Kidney epithelial cell (primary cell): ENCODE measurements around the gene OR1F1. TPM values are rescaled to one million over a fixed set of nuclear protein-coding genes. Genes with fewer than 3 reads are reported as not detected.
"Not testable (repeated sequence)": the region's sequence is repeated elsewhere in the genome, so short reads cannot be mapped to it uniquely, and the experiment has no call there.

ENCODE experiments used
- DNase-seq: peaks from one replicate; pipeline ENCODE4 v3.0.0-alpha.2; 2010; ENCODE audit warnings: low read depth
- H3K27me3 ChIP-seq: 2 replicates; pipeline ENCODE4 v1.6.0; 2011; ENCODE audit warnings: low read length; ENCODE audit not compliant: control insufficient read depth, insufficient read depth
- H3K36me3 ChIP-seq: 2 replicates; pipeline ENCODE4 v1.5.1; 2011; ENCODE audit warnings: low read length; ENCODE audit not compliant: control insufficient read depth, insufficient read depth
- H3K4me3 ChIP-seq: 2 replicates; pipeline ENCODE4 v1.5.1; 2011; ENCODE audit warnings: low read depth, mild to moderate bottlenecking, control low read depth, low read length
- CTCF ChIP-seq: IDR thresholded peaks from 2 replicates; pipeline ENCODE4 v1.5.1; 2011; ENCODE audit warnings: mild to moderate bottlenecking, moderate library complexity, low read length, control low read depth, inconsistent platforms; ENCODE audit not compliant: insufficient read depth, poor library complexity, severe bottlenecking
- total RNA-seq: library from RNA; depleted of rRNA; stranded (reverse); fragments of >200 nt; gene quantifications from 2 replicates; pipeline ENCODE4 v1.2.3, GENCODE V29; 2015

Gene OR1F1
- total RNA-seq, 1 donor from 2014 or later: not detected

DNA sequence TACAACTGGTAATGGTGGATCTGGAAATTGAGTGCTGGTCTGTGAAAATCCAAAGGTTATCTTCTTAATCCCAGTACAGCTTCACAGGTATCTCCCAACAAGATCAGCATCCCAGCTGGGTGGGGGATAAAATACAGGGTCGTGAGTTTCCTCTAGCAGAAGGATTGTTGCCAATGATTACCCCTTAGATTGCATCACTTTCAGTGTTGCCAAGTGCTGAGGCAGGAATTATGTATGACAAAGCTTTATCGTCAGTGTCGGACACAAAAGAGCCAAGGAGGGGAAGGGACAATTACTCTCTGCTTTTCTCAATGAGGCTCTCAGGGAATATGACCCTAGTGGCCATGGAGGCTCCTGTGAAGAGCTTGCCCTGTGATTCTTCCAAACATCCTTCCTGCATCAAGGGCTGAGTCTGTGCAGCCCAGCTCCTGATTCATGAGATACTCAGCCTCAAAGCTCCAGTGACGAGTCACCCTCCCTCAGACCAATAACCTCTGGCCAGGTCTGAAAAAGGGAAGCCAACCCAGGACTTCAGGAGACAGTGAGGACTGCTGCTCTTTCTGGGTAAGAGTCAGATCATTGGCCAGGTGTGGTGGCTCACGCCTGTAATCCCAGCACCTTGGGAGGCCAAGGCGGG lies 15.0 kb downstream of the OR1F1 start:
- Histone ChIP-seq H3K4me3 (no peak overlapping the region), H3K36me3 (no peaks in the 10 kb centered on the region), H3K27me3 (peaks cover 1% of the 10 kb centered on the region)
- TF ChIP-seq CTCF: no peak
- no peak for DNase-seq

- not testable (repeated sequence) for H3K4me3 ChIP-seq, DNase-seq, H3K36me3 ChIP-seq, H3K27me3 ChIP-seq
Observed at GRCh38 chr16:3205939-3206338, 17.9 kb downstream of the OR1F1 start.

DNA sequence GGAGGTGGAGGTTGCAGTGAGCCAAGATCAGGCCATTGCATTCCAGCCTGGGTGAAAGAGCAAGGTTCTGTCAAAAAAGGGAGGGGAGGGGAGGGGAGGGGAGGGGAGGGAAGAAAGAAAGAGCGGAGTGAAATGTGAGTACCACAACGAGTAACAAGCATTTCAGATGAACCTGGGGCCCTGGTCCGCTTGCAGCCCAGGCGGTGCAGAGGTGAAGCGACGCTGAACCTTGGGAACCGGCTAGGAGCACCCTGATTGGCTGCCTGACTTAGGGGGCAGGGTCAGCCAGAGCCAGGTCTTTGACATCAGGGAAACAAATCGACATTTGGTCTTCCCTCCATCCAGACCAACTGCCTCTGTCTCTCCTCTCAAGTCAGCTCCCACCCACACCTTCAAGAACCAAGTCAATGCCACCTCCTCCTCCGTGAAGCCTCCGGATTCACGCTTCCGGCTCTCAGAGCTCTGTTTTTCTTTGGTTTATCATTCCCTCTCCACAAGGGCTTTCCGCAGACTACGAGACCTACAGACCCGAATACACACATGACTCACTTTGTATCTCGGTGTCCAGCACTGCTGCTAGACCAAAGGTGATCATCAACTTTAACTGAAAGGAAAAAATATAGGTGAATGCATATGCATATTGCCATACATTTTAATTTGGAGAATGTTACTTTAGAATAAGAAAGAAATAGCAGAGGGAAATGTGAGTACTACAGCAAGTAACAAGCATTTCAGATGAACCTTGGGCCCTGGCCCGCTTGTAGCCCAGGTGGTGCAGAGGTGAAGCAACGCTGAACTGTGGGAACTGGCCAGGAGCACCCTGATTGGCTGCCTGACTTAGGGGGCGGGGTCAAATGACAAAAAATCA lies 19.3 kb downstream of the OR1F1 start:
- TF ChIP-seq CTCF: no peak
- no peak overlapping the region for H3K4me3 ChIP-seq
- no peak for DNase-seq
- H3K36me3 ChIP-seq: no peaks in the 10 kb centered on the region
- no peaks in the 10 kb centered on the region for H3K27me3 ChIP-seq

- TF ChIP-seq CTCF: no peak
- Histone ChIP-seq H3K27me3 (no peaks in the 10 kb centered on the region), H3K36me3 (no peaks in the 10 kb centered on the region), H3K4me3 (no peak overlapping the region)
- no peak for DNase-seq
Observed at GRCh38 chr16:3212006-3212405, 24.0 kb downstream of the OR1F1 start.

GRCh38 chr16:3212567-3212966 lies 24.6 kb downstream of the OR1F1 start:
- TF ChIP-seq CTCF: no peak
- DNase-seq: no peak
- Histone ChIP-seq H3K27me3 (no peaks in the 10 kb centered on the region), H3K4me3 (no peak overlapping the region), H3K36me3 (no peaks in the 10 kb centered on the region)

DNA sequence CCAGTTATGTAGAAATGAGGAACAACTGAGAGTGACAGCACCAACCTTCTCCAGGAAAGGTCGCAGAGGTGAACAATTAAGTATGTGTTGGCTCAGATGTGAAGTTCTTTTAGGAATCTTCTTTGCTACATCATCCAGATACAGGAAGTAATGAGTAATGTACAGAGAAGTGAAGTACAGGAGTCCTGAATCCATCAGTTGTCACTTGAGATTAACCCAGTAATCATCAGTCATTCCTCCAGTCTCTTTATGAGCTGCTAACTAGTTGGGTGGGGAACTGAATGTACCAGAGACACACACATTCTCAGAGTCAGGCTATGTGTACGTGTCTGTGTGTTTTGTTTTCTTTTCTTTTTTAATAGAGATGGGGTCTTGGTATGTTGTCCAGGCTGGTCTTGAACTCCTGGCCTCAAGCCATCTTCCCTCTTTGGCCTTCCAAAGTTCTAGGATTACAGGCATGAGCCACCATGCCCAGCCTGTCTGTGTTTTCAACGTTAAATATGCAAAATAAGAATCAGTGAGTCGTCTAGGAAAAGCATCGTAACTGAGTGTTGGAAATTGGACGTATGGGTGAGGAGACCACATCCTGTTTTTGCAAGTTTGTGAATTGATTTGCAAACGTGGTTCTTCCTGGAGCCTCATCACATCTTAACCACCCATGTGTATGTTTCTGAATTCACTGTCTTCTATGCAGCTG lies 27.0 kb downstream of the OR1F1 start:
- no peak for DNase-seq
- Histone ChIP-seq H3K36me3 (no peaks in the 10 kb centered on the region), H3K4me3 (no peak overlapping the region), H3K27me3 (no peaks in the 10 kb centered on the region)
- TF ChIP-seq CTCF: no peak
